SK-N-SH treated with all-trans-retinoic acid at 6 μM for 48 hours (cell line): Measurements from ENCODE around the gene CYB5RL.

Experiments used
- ATAC-seq: fragments of 200-7000 bp; cut with Tn5 transposase; 3 replicates; pipeline ENCODE4 v1.9.1; 2020; ENCODE audit warnings: mild to moderate bottlenecking, moderate library complexity
- ARNTL ChIP-seq: fragments of 450-650 bp; formaldehyde crosslinking; IDR thresholded peaks from 2 replicates; pipeline ENCODE4 v1.5.0; 2020; ENCODE audit warnings: low read depth, mild to moderate bottlenecking, moderate library complexity, borderline replicate concordance
- BACH2 ChIP-seq: fragments of 250-450 bp; sonication (Bioruptor Pico); IDR thresholded peaks from 2 replicates; pipeline ENCODE4 v1.9.0; 2021; ENCODE audit warnings: mild to moderate bottlenecking, borderline replicate concordance
- CREB5 ChIP-seq: fragments of 250-450 bp; sonication (Bioruptor Pico); IDR thresholded peaks from 2 replicates; pipeline ENCODE4 v1.5.1; 2020; ENCODE audit warnings: low read depth, mild to moderate bottlenecking, moderate library complexity
- CSDC2 ChIP-seq: fragments of 250-450 bp; sonication (Bioruptor Pico); IDR thresholded peaks from 2 replicates; pipeline ENCODE4 v1.5.0; 2020; ENCODE audit warnings: mild to moderate bottlenecking, moderate library complexity
- CSRNP3 ChIP-seq: fragments of 250-450 bp; sonication (Bioruptor Pico); IDR thresholded peaks from 2 replicates; pipeline ENCODE4 v1.5.1; 2021; ENCODE audit warnings: mild to moderate bottlenecking, moderate library complexity
- ESRRG ChIP-seq: fragments of 250-450 bp; sonication (Bioruptor Pico); IDR thresholded peaks from 2 replicates; pipeline ENCODE4 v1.6.1; 2021; ENCODE audit warnings: mild to moderate bottlenecking
- GLIS3 ChIP-seq: fragments of 250-450 bp; sonication (Bioruptor Pico); IDR thresholded peaks from 2 replicates; pipeline ENCODE4 v1.5.0; 2020; ENCODE audit warnings: mild to moderate bottlenecking, moderate library complexity
- PATZ1 ChIP-seq: fragments of 250-450 bp; sonication (Bioruptor Pico); IDR thresholded peaks from 2 replicates; pipeline ENCODE4 v1.8.0; 2020; ENCODE audit warnings: mild to moderate bottlenecking, moderate library complexity, borderline replicate concordance
- POU6F1 ChIP-seq: fragments of 250-450 bp; sonication (Bioruptor Pico); IDR thresholded peaks from 2 replicates; pipeline ENCODE4 v1.8.0; 2021; ENCODE audit warnings: low read depth, mild to moderate bottlenecking, moderate library complexity, borderline replicate concordance
- PPARA ChIP-seq: fragments of 250-450 bp; sonication (Bioruptor Pico); IDR thresholded peaks from 2 replicates; pipeline ENCODE4 v1.5.0; 2020; ENCODE audit warnings: mild to moderate bottlenecking, borderline replicate concordance
- RARB ChIP-seq: fragments of 250-450 bp; sonication (Bioruptor Pico); IDR thresholded peaks from 2 replicates; pipeline ENCODE4 v1.8.0; 2021; ENCODE audit warnings: mild to moderate bottlenecking, moderate library complexity
- SNAI2 ChIP-seq: fragments of 250-450 bp; sonication (Bioruptor Pico); IDR thresholded peaks from 2 replicates; pipeline ENCODE4 v1.5.0; 2020; ENCODE audit warnings: mild to moderate bottlenecking, moderate library complexity
- TCF4 ChIP-seq: fragments of 250-450 bp; sonication (Bioruptor Pico); IDR thresholded peaks from 2 replicates; pipeline ENCODE4 v1.8.0; 2021; ENCODE audit warnings: mild to moderate bottlenecking, moderate library complexity, borderline replicate concordance
- TSHZ2 ChIP-seq: fragments of 250-450 bp; sonication (Bioruptor Pico); IDR thresholded peaks from 2 replicates; pipeline ENCODE4 v1.5.0; 2020; ENCODE audit warnings: mild to moderate bottlenecking, moderate library complexity
- ZC3H10 ChIP-seq: fragments of 250-450 bp; sonication (Bioruptor Pico); IDR thresholded peaks from 2 replicates; pipeline ENCODE4 v1.5.1; 2021; ENCODE audit warnings: mild to moderate bottlenecking, moderate library complexity
- ZFP30 ChIP-seq: fragments of 450-650 bp; formaldehyde crosslinking; IDR thresholded peaks from 2 replicates; pipeline ENCODE4 v1.5.0; 2022; ENCODE audit warnings: mild to moderate bottlenecking, moderate library complexity
- ZNF565 ChIP-seq: fragments of 450-650 bp; formaldehyde crosslinking; conservative IDR thresholded peaks from 2 replicates; pipeline ENCODE4 v1.5.0; 2020; ENCODE audit warnings: low read depth, mild to moderate bottlenecking, moderate library complexity
- ZNF70 ChIP-seq: fragments of 450-650 bp; formaldehyde crosslinking; IDR thresholded peaks from 2 replicates; pipeline ENCODE4 v1.5.0; 2020; ENCODE audit warnings: mild to moderate bottlenecking, moderate library complexity
- ZNF8 ChIP-seq: fragments of 450-650 bp; formaldehyde crosslinking; IDR thresholded peaks from 2 replicates; pipeline ENCODE4 v1.5.0; 2020; ENCODE audit warnings: mild to moderate bottlenecking, moderate library complexity

CYB5RL gene

GRCh38 chr1:54163051-54163450 lies 36.8 kb downstream of the CYB5RL start:
- no peak for TF ChIP-seq ZFP30 (CRISPR knock-in tag)
- TF ChIP-seq ARNTL, result no peak
- TF ChIP-seq TCF4, result no peak
- no peak for TF ChIP-seq PPARA (CRISPR knock-in tag)
- TF ChIP-seq CREB5, result no peak
- no peak for TF ChIP-seq RARB (CRISPR knock-in tag)
- no peak for TF ChIP-seq PATZ1 (CRISPR knock-in tag)
- TF ChIP-seq CSDC2, result no peak
- no peak for TF ChIP-seq ZNF565
- TF ChIP-seq BACH2 (CRISPR knock-in tag), result no peak
- TF ChIP-seq CSRNP3 (CRISPR knock-in tag), result no peak
- TF ChIP-seq TSHZ2 (CRISPR knock-in tag), result no peak
- TF ChIP-seq GLIS3 (CRISPR knock-in tag), result no peak
- no peak for TF ChIP-seq ZC3H10 (CRISPR knock-in tag)
- ATAC-seq, result no peak

- ATAC-seq, result no peak
- TF ChIP-seq ZNF70 (CRISPR knock-in tag) (no peak), RARB (CRISPR knock-in tag) (no peak), ZNF8 (no peak), PATZ1 (CRISPR knock-in tag) (no peak), ARNTL (no peak), SNAI2 (CRISPR knock-in tag) (no peak), ESRRG (CRISPR knock-in tag) (no peak), CSDC2 (no peak), POU6F1 (no peak), ZC3H10 (CRISPR knock-in tag) (no peak), TSHZ2 (CRISPR knock-in tag) (no peak), BACH2 (CRISPR knock-in tag) (no peak), ZFP30 (CRISPR knock-in tag) (no peak), ZNF565 (no peak)
Observed at GRCh38 chr1:54161495-54162168, 38.2 kb downstream of the CYB5RL start.
